ENCODE measurements around the gene CBX1.

DNA sequence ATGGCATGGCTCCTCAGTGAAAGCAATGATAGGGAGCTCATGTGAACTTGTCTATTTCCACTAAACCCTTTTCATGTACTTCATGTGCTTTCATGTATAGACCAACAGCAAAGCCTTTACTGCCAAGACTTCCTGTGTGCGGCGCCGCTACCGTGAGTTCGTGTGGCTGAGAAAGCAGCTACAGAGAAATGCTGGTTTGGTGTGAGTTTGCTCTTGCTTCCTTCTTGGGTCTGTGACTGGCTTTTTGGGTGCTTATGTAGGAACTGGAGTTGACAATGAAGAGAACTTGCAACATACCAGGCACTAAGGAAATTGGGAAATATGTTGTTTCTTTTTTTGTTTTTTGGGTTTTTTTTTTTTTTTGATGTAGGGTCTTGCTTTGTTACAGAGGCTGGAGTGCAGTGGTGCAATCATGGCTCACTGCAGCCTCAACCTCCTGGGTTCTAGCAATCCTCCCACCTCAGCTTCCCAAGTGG is 12.0 kb upstream of the CBX1 start:
- TF ChIP-seq, protein P1, sequence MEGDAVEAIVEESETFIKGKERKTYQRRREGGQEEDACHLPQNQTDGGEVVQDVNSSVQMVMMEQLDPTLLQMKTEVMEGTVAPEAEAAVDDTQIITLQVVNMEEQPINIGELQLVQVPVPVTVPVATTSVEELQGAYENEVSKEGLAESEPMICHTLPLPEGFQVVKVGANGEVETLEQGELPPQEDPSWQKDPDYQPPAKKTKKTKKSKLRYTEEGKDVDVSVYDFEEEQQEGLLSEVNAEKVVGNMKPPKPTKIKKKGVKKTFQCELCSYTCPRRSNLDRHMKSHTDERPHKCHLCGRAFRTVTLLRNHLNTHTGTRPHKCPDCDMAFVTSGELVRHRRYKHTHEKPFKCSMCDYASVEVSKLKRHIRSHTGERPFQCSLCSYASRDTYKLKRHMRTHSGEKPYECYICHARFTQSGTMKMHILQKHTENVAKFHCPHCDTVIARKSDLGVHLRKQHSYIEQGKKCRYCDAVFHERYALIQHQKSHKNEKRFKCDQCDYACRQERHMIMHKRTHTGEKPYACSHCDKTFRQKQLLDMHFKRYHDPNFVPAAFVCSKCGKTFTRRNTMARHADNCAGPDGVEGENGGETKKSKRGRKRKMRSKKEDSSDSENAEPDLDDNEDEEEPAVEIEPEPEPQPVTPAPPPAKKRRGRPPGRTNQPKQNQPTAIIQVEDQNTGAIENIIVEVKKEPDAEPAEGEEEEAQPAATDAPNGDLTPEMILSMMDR (IDR thresholded peaks at IDR 0.05) = no peak
- TF ChIP-seq POLR2A (IDR thresholded peaks at IDR 0.05) = no peak

All from suprapubic skin (tissue), 3 donors.